SU-DHL-6 (cell line): ENCODE results near the gene MARCHF11.

Experiments used
- H2AFZ ChIP-seq: fragments of 200-600 bp; sonication (generic); 2 replicates; pipeline ENCODE4 v1.6.1; 2014; ENCODE audit warnings: low read depth, mild to moderate bottlenecking, moderate library complexity, mixed read lengths, antibody characterized with exemption, low read length; ENCODE audit not compliant: severe bottlenecking
- H3F3A ChIP-seq: fragments of 200-600 bp; shearing (Covaris generic); 2 replicates; pipeline ENCODE4 v1.6.0; 2016; ENCODE audit warnings: antibody characterized with exemption, mild to moderate bottlenecking; ENCODE audit not compliant: insufficient read depth
- H3K27ac ChIP-seq: fragments of 200-600 bp; sonication (generic); 2 replicates; pipeline ENCODE4 v1.5.1; 2016; ENCODE audit warnings: low read depth, mild to moderate bottlenecking, low read length, moderate library complexity, mixed read lengths
- H3K27me3 ChIP-seq: fragments of 200-600 bp; sonication (generic), shearing (Covaris generic); 2 replicates; pipeline ENCODE4 v1.6.0; 2014; ENCODE audit warnings: mild to moderate bottlenecking, low read length
- H3K36me3 ChIP-seq: fragments of 200-600 bp; sonication (generic); 2 replicates; pipeline ENCODE4 v1.6.1; 2014; ENCODE audit warnings: mild to moderate bottlenecking, low read length, mixed read lengths
- H3K4me2 ChIP-seq: fragments of 300-600, 200-600 bp; shearing (Covaris generic), sonication (generic); 2 replicates; pipeline ENCODE4 v1.6.0; 2014; ENCODE audit warnings: low read length, low read depth, mild to moderate bottlenecking; ENCODE audit not compliant: poor library complexity, severe bottlenecking
- H3K4me3 ChIP-seq: fragments of 200-600 bp; sonication (generic); 2 replicates; pipeline ENCODE4 v1.5.1; 2014; ENCODE audit warnings: antibody characterized with exemption, low read length, mild to moderate bottlenecking, mixed read lengths; ENCODE audit not compliant: insufficient read depth, poor library complexity, severe bottlenecking
- H3K79me2 ChIP-seq: fragments of 200-600 bp; sonication (generic); 2 replicates; pipeline ENCODE4 v1.6.1; 2014; ENCODE audit warnings: mild to moderate bottlenecking, low read length, moderate library complexity; ENCODE audit not compliant: insufficient read depth
- H3K9ac ChIP-seq: fragments of 200-600 bp; sonication (generic); 2 replicates; pipeline ENCODE4 v1.7.0; 2014; ENCODE audit warnings: mild to moderate bottlenecking, low read length
- H3K9me2 ChIP-seq: fragments of 200-600 bp; sonication (generic); replicated peaks from 2 replicates; pipeline ENCODE4 v1.6.1; 2014; ENCODE audit warnings: low read length; ENCODE audit not compliant: insufficient read depth
- H3K9me3 ChIP-seq: fragments of 200-600 bp; sonication (generic); 2 replicates; pipeline ENCODE4 v1.6.1; 2014; ENCODE audit warnings: low read length, mixed read lengths; ENCODE audit not compliant: insufficient read depth
- H4K20me1 ChIP-seq: fragments of 200-600 bp; sonication (generic); 2 replicates; pipeline ENCODE4 v1.6.1; 2014; ENCODE audit warnings: low read depth, mild to moderate bottlenecking, antibody characterized with exemption, low read length, moderate library complexity, mixed read lengths
- EZH2phosphoT487 ChIP-seq: fragments of 200-600 bp; sonication (generic), shearing (Covaris generic); conservative IDR thresholded peaks from 2 replicates; pipeline ENCODE4 v1.6.1; 2018; ENCODE audit warnings: mild to moderate bottlenecking, antibody characterized with exemption, low read length, moderate library complexity, mixed read lengths
- TF ChIP-seq, protein P1 (sequence below): fragments of 200-600 bp; sonication (generic); IDR thresholded peaks from one replicate; pipeline ENCODE4 v1.5.1; 2017; ENCODE audit warnings: antibody characterized with exemption, mild to moderate bottlenecking, low read length, moderate library complexity; ENCODE audit not compliant: insufficient read depth, poor library complexity, severe bottlenecking

The MARCHF11 gene

DNA sequence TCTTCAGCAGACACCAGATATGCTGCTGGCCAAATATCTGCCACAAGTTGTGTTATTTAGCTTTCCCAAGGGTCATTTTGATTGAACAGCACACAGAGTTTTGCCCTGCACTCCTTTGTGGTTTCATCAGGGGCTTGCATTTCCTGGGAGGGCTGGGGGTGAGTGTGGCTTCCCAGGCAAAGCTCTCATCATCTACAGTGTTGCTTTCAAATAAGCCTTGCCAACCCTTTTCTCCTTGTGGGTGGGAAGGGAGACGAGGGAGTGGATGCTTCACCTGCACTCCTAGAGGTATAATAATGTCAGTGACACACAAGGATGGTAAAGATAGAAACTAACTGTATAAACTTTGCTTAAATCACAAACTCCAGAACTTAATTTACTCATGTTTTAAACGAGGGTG, 107.0 kb downstream of the MARCHF11 start:
- H2AFZ ChIP-seq = no peak overlapping the region
- no peaks in the 10 kb centered on the region for H3K27me3 ChIP-seq
- H3K9me3 ChIP-seq = no peaks in the 10 kb centered on the region
- H3K4me2 ChIP-seq = no peak overlapping the region
- H3K36me3 ChIP-seq = no peaks in the 10 kb centered on the region
- H3K9me2 ChIP-seq = no peaks in the 10 kb centered on the region
- no peak overlapping the region for H3K4me3 ChIP-seq
- H3K79me2 ChIP-seq = no peaks in the 10 kb centered on the region
- H3F3A ChIP-seq = no peaks in the 10 kb centered on the region
- no peak overlapping the region for H3K27ac ChIP-seq
- H3K9ac ChIP-seq = no peak overlapping the region
- no peaks in the 10 kb centered on the region for H4K20me1 ChIP-seq
- TF ChIP-seq EZH2phosphoT487 = no peak
- TF ChIP-seq, protein P1, sequence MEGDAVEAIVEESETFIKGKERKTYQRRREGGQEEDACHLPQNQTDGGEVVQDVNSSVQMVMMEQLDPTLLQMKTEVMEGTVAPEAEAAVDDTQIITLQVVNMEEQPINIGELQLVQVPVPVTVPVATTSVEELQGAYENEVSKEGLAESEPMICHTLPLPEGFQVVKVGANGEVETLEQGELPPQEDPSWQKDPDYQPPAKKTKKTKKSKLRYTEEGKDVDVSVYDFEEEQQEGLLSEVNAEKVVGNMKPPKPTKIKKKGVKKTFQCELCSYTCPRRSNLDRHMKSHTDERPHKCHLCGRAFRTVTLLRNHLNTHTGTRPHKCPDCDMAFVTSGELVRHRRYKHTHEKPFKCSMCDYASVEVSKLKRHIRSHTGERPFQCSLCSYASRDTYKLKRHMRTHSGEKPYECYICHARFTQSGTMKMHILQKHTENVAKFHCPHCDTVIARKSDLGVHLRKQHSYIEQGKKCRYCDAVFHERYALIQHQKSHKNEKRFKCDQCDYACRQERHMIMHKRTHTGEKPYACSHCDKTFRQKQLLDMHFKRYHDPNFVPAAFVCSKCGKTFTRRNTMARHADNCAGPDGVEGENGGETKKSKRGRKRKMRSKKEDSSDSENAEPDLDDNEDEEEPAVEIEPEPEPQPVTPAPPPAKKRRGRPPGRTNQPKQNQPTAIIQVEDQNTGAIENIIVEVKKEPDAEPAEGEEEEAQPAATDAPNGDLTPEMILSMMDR = no peak

DNA sequence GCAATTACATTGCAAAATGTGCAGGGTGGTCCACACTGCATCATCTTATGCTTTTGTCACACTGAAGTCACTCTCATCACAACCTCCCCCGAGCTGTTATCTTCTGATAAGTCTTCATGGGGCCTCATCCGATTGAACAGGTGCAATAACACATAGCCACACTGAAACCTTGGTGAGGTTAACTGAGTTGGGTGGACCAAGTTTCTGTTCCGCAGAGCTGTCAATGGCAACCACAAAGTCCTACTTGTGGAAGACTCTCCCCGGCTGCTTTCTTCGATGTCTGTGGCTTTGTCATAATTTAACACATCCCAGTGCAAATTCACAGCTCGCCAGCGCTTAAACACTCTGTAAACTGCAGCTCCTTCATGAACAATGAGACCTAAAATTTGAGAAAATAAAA, 112.2 kb downstream of the MARCHF11 start:
- TF ChIP-seq, protein P1 = no peak
- no peak for TF ChIP-seq EZH2phosphoT487
- H3K4me3 ChIP-seq = no peak overlapping the region

DNA sequence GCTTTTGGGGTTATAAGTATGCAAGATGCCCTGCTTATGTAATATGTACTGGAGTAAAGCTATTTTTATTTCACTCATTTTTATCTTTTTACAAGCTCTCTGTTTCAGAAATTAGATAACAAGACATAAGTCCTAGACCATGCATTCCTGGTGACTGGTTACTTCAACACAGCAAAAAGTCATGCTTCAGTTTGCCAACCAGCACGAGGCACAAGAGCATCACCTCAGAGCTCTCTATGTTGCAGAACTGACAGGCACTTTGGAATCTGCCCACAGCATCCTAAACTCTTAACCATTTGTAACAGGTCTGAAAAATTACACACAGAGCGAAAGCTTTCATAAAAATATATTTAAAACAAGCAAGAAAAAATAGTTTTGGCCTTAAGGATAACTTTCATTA, 112.8 kb downstream of the MARCHF11 start:
- no peak overlapping the region for H3K4me2 ChIP-seq
- no peaks in the 10 kb centered on the region for H3K9me2 ChIP-seq
- no peaks in the 10 kb centered on the region for H3K9me3 ChIP-seq
- no peaks in the 10 kb centered on the region for H3K79me2 ChIP-seq
- no peak for TF ChIP-seq EZH2phosphoT487
- TF ChIP-seq, protein P1 = no peak
- H3F3A ChIP-seq = no peaks in the 10 kb centered on the region
- H3K4me3 ChIP-seq = no peak overlapping the region
- no peak overlapping the region for H3K9ac ChIP-seq
- no peaks in the 10 kb centered on the region for H3K27me3 ChIP-seq
- H4K20me1 ChIP-seq = no peaks in the 10 kb centered on the region
- no peak overlapping the region for H3K27ac ChIP-seq
- H3K36me3 ChIP-seq = no peaks in the 10 kb centered on the region
- H2AFZ ChIP-seq = no peak overlapping the region

More for the DNA sequence above, 112.2 kb downstream of the MARCHF11 start:
- H3K27ac ChIP-seq = no peak overlapping the region
- H3K9me3 ChIP-seq = no peaks in the 10 kb centered on the region
- H3K9ac ChIP-seq = no peak overlapping the region
- H2AFZ ChIP-seq = no peak overlapping the region
- H3F3A ChIP-seq = no peaks in the 10 kb centered on the region
- H3K4me2 ChIP-seq = no peak overlapping the region
- no peaks in the 10 kb centered on the region for H3K9me2 ChIP-seq
- H4K20me1 ChIP-seq = no peaks in the 10 kb centered on the region
- H3K27me3 ChIP-seq = no peaks in the 10 kb centered on the region
- no peaks in the 10 kb centered on the region for H3K79me2 ChIP-seq
- no peaks in the 10 kb centered on the region for H3K36me3 ChIP-seq
